Measurements from ENCODE around the gene DLX4.

DLX4 gene

GRCh38 chr17:49949634-49950033 is 19.4 kb upstream of the DLX4 start:
- no peak for DNase-seq

DNA sequence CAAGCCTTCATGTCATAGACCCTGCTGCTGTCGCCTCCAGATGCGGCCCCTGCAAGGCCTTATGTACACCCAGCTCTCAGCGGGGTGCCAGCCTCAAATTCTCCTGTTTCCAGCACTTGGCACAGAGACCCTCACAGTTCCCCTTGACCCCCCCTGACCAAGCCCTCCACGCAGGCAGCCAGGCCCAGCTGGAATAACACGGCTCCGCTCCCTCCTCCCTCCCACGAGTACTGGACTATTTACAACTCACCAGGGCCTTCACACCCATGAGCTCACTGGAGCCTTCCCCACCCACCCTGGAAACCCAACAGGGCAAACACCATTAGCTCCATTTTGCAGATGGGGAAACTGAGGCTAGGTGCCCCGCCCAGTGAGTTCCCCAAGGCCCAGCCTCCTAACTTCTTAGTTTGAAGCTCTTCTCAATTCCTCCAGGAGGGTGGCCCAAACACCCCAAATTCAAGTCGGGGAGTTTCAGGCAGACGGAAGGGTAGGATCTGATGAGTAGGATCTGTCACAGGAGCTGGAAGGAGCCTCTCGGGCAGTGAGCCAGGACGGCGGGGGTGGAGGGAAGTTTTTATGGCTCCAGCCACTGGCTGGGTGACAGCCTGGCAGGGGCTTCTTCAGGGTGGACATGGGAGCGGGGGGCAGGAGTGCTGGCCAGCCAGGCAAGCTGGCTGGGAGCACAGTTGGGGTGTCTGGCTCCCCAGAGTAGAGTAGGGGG is 17.5 kb upstream of the DLX4 start:
- no peak for DNase-seq

DNA sequence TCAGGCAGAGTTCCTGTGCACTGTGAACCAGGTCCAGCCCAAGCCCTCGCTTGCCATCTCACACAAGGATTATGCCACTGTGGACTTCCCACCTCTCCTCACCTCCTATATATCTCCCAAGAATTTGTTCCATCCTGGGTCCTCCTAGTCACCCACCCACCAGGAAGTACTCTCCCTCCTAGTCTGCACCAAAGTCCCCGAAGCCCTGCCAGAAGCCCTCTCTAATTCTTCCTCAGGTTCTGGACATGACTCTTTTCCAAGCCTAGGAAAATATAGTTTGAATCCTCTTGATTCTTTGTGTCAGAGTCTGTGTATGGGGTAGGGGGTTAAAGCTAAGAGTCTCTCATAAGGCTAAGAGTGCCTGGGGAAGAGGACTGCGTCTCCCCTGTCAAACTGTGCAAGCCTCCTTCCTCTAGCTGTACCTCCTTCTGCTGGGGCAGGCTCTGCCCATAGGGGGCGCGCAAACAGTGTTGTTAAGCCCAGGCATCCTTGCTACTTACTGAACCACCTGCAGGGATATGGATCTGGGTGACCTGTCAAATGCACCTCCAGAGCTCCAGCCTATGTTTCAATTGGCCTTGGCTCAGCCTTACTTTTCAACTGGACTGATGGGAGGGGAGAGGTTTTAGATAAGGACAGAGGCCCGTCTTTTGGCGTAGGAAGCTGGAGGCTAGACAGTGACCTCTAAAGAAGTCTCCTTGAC is 16.6 kb upstream of the DLX4 start:
- peak; percentile 64 for DNase-seq

- no peak for DNase-seq
Observed at GRCh38 chr17:49952912-49953497, 16.0 kb upstream of the DLX4 start.

GRCh38 chr17:49955157-49955556 is 13.8 kb upstream of the DLX4 start:
- DNase-seq: no peak

DNA sequence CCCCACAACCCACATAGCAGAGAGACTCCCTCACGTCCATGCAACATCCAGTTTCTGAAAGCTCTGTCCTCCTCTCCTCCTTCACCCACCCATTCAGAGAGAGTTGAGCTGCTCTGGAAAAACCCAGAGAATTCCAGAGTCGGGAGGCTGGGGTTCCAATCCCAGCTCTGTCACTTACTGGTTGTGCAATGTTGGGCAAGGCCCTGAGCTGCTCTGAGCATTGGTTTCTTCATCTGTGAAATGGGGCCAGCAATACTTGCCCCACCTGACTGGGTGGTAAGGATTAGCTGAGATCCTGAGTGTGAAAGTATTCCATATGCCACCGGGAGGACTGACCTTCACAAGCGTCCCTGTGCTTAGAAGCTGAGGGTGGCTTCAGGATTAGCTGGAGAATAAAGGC is 12.2 kb upstream of the DLX4 start:
- no peak for DNase-seq

GRCh38 chr17:49957350-49957749 is 11.6 kb upstream of the DLX4 start:
- DNase-seq: no peak

DNA sequence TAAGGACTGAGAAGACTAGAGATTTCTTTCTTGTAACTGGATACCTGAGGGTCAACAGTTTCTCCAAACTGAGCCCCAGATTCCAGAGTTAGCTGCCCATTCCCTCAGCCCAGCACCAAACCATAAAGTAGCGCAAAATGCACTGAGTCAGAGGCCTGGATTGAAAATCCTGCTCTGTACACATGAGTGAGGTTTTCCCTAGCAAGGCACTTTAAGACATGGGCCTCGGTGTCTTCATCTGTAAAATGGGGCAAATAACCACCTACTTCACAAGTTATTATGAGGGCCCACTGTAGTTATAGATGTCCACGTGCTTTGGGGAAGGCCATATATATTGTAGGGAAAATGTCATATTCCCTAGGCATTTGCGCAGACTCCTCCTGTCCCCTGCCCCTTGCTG is 10.3 kb upstream of the DLX4 start:
- DNase-seq: no peak

GRCh38 chr17:49959183-49959935 is 9.6 kb upstream of the DLX4 start:
- no peak for DNase-seq

GRCh38 chr17:49962599-49963308 is 6.2 kb upstream of the DLX4 start:
- no peak for DNase-seq

- no peak for DNase-seq
Observed at GRCh38 chr17:49963309-49963625, 5.7 kb upstream of the DLX4 start.

GRCh38 chr17:49963626-49964302 is 5.2 kb upstream of the DLX4 start:
- no peak for DNase-seq

- DNase-seq: no peak
Observed at GRCh38 chr17:49964303-49964768, 4.7 kb upstream of the DLX4 start.

- no peak for DNase-seq
Observed at GRCh38 chr17:49964769-49965523, 4.0 kb upstream of the DLX4 start.

DNA sequence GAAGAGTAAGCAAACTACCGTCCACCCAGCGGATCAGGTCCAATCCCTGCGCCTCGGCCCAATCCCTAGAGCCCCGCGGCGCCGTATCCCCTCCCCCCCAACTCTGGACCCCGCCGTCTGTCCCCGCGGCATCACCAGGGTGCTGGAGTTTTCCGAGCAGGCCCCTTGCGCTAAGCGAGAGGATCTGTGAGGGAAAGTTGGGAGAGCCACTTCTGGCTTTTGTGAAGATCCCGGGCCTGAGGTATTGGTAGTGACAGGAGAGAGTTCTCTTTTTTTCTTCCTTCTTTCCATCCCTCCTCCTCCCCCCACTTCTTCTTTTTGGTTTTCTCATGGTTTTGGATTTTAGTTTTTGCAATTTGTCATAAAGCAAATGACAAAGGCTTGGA is 3.5 kb upstream of the DLX4 start:
- DNase-seq: no peak

GRCh38 chr17:49966767-49967166 is 2.2 kb upstream of the DLX4 start:
- DNase-seq: no peak

GRCh38 chr17:49967205-49967604 is 1.8 kb upstream of the DLX4 start:
- no peak for DNase-seq

- no peak for DNase-seq
Observed at GRCh38 chr17:49967621-49968404, 1.2 kb upstream of the DLX4 start.

DNA sequence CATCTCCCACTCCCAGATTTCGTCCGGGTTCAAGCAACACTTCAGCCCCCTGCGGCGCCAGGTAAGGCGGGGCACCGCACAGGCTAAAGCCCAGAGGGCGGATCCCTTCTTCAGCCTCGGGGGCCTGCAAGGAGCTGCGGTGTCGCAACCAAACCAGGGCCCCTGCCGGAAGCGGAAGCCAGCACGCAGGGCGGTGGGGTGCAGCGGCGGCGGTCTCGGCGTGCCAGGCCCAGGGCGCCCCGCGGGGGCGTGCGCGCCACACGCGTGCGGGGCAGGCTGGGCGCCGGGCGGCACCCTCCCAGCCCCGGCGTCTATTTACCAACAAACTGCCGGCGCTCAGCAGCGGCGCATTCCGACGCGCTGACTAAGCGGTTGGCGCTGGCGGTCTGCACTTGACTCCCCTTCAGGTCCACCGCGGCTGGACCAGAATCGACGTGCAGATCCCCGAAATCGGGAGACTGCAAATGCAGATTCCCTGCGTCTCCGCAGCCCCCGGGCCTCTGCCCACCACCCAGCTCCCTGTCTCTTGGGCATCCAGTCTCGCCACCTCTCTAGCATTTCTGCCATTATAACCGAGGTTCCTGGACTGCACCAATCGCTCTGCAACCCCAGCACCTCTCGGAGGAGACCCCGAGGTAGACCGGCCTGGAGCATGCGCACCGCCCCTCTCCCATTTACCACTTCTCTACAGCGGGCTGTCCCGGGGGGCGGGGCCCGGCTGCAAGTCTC is 421 bp upstream of the DLX4 start:
- peak; percentile 85 for DNase-seq

- DNase-seq: no peak
Observed at GRCh38 chr17:49969795-49970389, 902 bp downstream of the DLX4 start.

Measured in NCI-H1105 treated with DMSO at 0.1 percent for 48 hours (cell line).